ENCODE results near the gene GALNT1. TPM values are rescaled to one million over a fixed set of nuclear protein-coding genes. Genes with fewer than 3 reads are reported as not detected.

Gene GALNT1
- total and polyA plus RNA-seq, 10 of the 15 experiments (the other 5 are each of a cell fraction or from before 2014, with no cell fraction given), result 8.0 to 53.7 (median 29.9) TPM

DNA sequence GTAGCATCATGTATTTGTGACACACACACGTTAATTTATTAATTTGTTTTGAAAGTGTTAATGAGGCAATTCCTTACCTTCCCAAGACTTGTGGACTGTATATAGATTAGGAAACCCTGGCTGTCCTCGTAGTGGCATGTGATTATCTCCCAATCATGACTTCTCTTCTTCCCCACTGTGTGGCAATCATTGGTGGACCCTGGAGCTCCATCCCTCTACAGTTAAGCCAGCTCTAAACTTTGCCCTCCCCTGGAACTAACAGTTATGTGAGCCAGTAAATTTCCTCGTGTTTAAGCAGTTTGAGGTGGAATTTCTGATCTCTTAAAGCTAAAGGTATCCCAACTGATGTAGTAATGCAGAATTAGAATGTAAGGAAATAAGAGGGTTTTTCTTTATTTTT lies 22.0 kb downstream of the GALNT1 start:
- peaks cover 3% of the 10 kb centered on the region for H3K79me2 ChIP-seq (ENCODE audit: control insufficient read depth, insufficient read depth, low read length)
- H3K9me3 ChIP-seq (replicated peaks; ENCODE audit: control insufficient read depth, insufficient read depth, low read length), result peaks cover 12% of the 10 kb centered on the region
- 79% methylated on average over 3 of the region's 3 CpGs for WGBS (ENCODE audit: insufficient coverage, insufficient replicate concordance, low lambda C conversion rate, missing lambda C conversion rate)
- in situ Hi-C loops (cut with MboI), result no loop called here
- no peak overlapping the region for H3K4me3 ChIP-seq
- H3K27me3 ChIP-seq (replicated peaks in 1 of 2; ENCODE audit: control insufficient read depth in 2 of 2, insufficient read depth in 2 of 2, low read length in 1 of 2), result no peaks in the 10 kb centered on the region
- ChIA-PET RAD21 (ENCODE audit: unreplicated experiment) (no interaction called here), POLR2A (no interaction called here), SMC1A (ENCODE audit: uncharacterized antibody, unreplicated experiment) (interaction anchor here (0.7 to 1.9 kb wide), 4 partner anchors 8 to 21 kb away, joined by 3 to 6 read pairs (median 3); no protein-coding TSS in a partner anchor), CTCF (no interaction called here)
- intact Hi-C loops (cut with micrococcal nuclease; ENCODE audit: unreplicated experiment), result no loop called here
- no peak overlapping the region for H2AFZ ChIP-seq (ENCODE audit: control insufficient read depth, low read depth, low read length)
- H3K4me2 ChIP-seq (ENCODE audit: control insufficient read depth, insufficient read depth), result no peak overlapping the region
- no peak overlapping the region for H3K27ac ChIP-seq (ENCODE audit: control insufficient read depth, insufficient read depth)
- DNase-seq (ENCODE audit: low read depth, low spot score), result no peak
- no peak for FAIRE-seq
- TF ChIP-seq NFYA (IDR thresholded peaks at IDR 0.05; ENCODE audit: borderline replicate concordance, low read depth, low read length) (no peak), RB1 (IDR thresholded peaks at IDR 0.05; ENCODE audit: borderline replicate concordance) (no peak), POLR2AphosphoS5 (IDR thresholded peaks at IDR 0.05; ENCODE audit: low read length) (no peak), ATF2 (IDR thresholded peaks at IDR 0.05; ENCODE audit: low read length) (no peak), USF2 (IDR thresholded peaks at IDR 0.05; ENCODE audit: borderline replicate concordance, low read depth, low read length) (no peak), KAT2A (conservative IDR thresholded peaks at IDR 0.05; ENCODE audit: control insufficient read depth, low read depth, low read length) (no peak), MYC (IDR thresholded peaks at IDR 0.05; ENCODE audit: insufficient read depth, insufficient read length, insufficient replicate concordance, low read length, severe bottlenecking) (no peak), TARDBP (IDR thresholded peaks at IDR 0.05; ENCODE audit: borderline replicate concordance) (no peak), ZNF592 (IDR thresholded peaks at IDR 0.05) (no peak), USF1 (IDR thresholded peaks at IDR 0.05; ENCODE audit: borderline replicate concordance, extremely low read length, insufficient read depth, low read depth, low read length) (no peak), SREBF1 (IDR thresholded peaks at IDR 0.05; ENCODE audit: low read length) (no peak), CBX5 (IDR thresholded peaks at IDR 0.05; ENCODE audit: low read depth) (no peak), BACH1 (IDR thresholded peaks at IDR 0.05; ENCODE audit: borderline replicate concordance) (no peak), STAT1 (conservative IDR thresholded peaks at IDR 0.05) (no peak), EGR1 (IDR thresholded peaks at IDR 0.05; ENCODE audit: borderline replicate concordance in 1 of 2, low read depth in 2 of 2, low read length in 2 of 2) (no peak)
- TF ChIP-seq, protein P1, sequence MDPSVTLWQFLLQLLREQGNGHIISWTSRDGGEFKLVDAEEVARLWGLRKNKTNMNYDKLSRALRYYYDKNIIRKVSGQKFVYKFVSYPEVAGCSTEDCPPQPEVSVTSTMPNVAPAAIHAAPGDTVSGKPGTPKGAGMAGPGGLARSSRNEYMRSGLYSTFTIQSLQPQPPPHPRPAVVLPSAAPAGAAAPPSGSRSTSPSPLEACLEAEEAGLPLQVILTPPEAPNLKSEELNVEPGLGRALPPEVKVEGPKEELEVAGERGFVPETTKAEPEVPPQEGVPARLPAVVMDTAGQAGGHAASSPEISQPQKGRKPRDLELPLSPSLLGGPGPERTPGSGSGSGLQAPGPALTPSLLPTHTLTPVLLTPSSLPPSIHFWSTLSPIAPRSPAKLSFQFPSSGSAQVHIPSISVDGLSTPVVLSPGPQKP (IDR thresholded peaks at IDR 0.05; ENCODE audit: low read depth, low read length), result no peak
- H4K20me1 ChIP-seq (ENCODE audit: control insufficient read depth, insufficient read depth), result no peaks in the 10 kb centered on the region
- no TSS peak for BruUV-seq (replicated peaks)
- H3K9ac ChIP-seq (ENCODE audit: control insufficient read depth, insufficient read depth, low read length), result no peak overlapping the region
- no peaks in the 10 kb centered on the region for H3K4me1 ChIP-seq (ENCODE audit: control insufficient read depth, insufficient read depth, low read length)
- no peak for ATAC-seq
- H3K36me3 ChIP-seq (ENCODE audit: control insufficient read depth in 2 of 2, insufficient read depth in 2 of 2, low read length in 1 of 2), result no peaks in the 10 kb centered on the region
